ENCODE measurements around the gene PARD3B. TPM values are rescaled to one million over a fixed set of nuclear protein-coding genes. Genes with fewer than 3 reads are reported as not detected.

Gene PARD3B
- total and polyA plus RNA-seq, 2 of the 8 experiments (the other 6 are each of a cell fraction or from before 2014, with no cell fraction given), result 1.2 to 5.7 TPM

- Histone ChIP-seq H3K56ac (replicated peaks; ENCODE audit: insufficient read length, low read depth, low read length) (no peak overlapping the region), H2BK15ac (ENCODE audit: low read length) (no peak overlapping the region), H3K18ac (ENCODE audit: extremely low read depth, low read length) (no peak overlapping the region), H3K4ac (replicated peaks; ENCODE audit: insufficient read length, low read depth, low read length) (no peak overlapping the region), H2AFZ (ENCODE audit: low read length) (no peak overlapping the region), H2BK20ac (ENCODE audit: low read length) (no peak overlapping the region), H4K5ac (ENCODE audit: insufficient read length, low read depth, low read length) (no peak overlapping the region), H2BK12ac (ENCODE audit: low read depth, low read length) (no peak overlapping the region), H3K9ac (replicated peaks in 1 of 4; ENCODE audit: extremely low read depth in 1 of 4, low read depth in 3 of 4, low read length in 3 of 4) (no peak overlapping the region), H3K23me2 (ENCODE audit: low read depth, low read length) (no peaks in the 10 kb centered on the region), H3K36me3 (ENCODE audit: control insufficient read depth in 2 of 4, insufficient read depth in 4 of 4, low read length in 3 of 4) (no peaks in the 10 kb centered on the region), H3K14ac (ENCODE audit: insufficient read length) (no peak overlapping the region), H3K4me3 (ENCODE audit: extremely low read depth in 1 of 4, insufficient read depth in 2 of 4, low read depth in 3 of 4, low read length in 4 of 4) (no peak overlapping the region), H3K4me1 (replicated peaks in 1 of 4; ENCODE audit: control insufficient read depth in 3 of 4, insufficient read depth in 4 of 4, low read length in 3 of 4) (no peaks in the 10 kb centered on the region), H3K27ac (ENCODE audit: low read depth, low read length) (no peak overlapping the region), H3K79me2 (ENCODE audit: control insufficient read depth in 1 of 2, insufficient read depth in 2 of 2, low read length in 2 of 2) (no peaks in the 10 kb centered on the region), H3K27me3 (replicated peaks in 1 of 4; ENCODE audit: control insufficient read depth in 3 of 4, extremely low read depth in 1 of 4, insufficient read depth in 3 of 4, low read length in 3 of 4) (no peaks in the 10 kb centered on the region), H3K79me1 (ENCODE audit: low read depth, low read length) (no peaks in the 10 kb centered on the region), H4K8ac (ENCODE audit: extremely low read depth, insufficient read depth, low read length) (no peak overlapping the region), H2BK5ac (ENCODE audit: low read depth, low read length) (no peak overlapping the region), H3K9me3 (ENCODE audit: insufficient read depth in 2 of 2, low read depth in 1 of 2, low read length in 1 of 2) (0 out of 4 replicates have a peak, but pooled peaks cover 0 to 2% of the 10 kb centered on the region in 2 experiments), H4K20me1 (replicated peaks in 1 of 2; ENCODE audit: control insufficient read depth in 1 of 2, insufficient read depth in 2 of 2, low read length in 2 of 2) (no peaks in the 10 kb centered on the region), H3K4me2 (ENCODE audit: insufficient read depth in 1 of 2, low read depth in 2 of 2, low read length in 2 of 2) (no peak overlapping the region), H2BK120ac (replicated peaks; ENCODE audit: low read depth, low read length) (no peak overlapping the region), H4K91ac (replicated peaks; ENCODE audit: insufficient read length, low read length) (no peak overlapping the region), H3K23ac (ENCODE audit: insufficient read length) (no peak overlapping the region), H2AK5ac (ENCODE audit: low read depth, low read length) (no peak overlapping the region)
- POLR2A ChIA-PET (ENCODE audit: partially characterized antibody), result interaction anchor here (0.5 kb wide), 1 partner anchor 538 kb away, joined by 3 read pairs; no protein-coding TSS in a partner anchor
- FAIRE-seq, result no peak
- CTCF ChIA-PET (ENCODE audit: partially characterized antibody), result interaction anchor here (0.8 to 2.4 kb wide), 2 partner anchors 10 to 13 kb away, joined by 3 to 16 read pairs; no protein-coding TSS in a partner anchor
- no peak for DNase-seq (ENCODE audit: low read depth in 1 of 2, low spot score in 2 of 2)
- WGBS, 2 experiments (ENCODE audit: extremely low coverage in 1 of 2, insufficient coverage in 1 of 2, insufficient read length in 1 of 2, insufficient replicate concordance in 2 of 2, low coverage in 1 of 2, low lambda C conversion rate in 2 of 2, missing lambda C conversion rate in 1 of 2), result 88% methylated on average over 1 of the region's 1 CpG; no CpG with 5 or more reads in 1 of the 2 experiments
- TF ChIP-seq SP1 (IDR thresholded peaks at IDR 0.05; ENCODE audit: low read depth, low read length), result no peak
- no peak for TF ChIP-seq TBP (IDR thresholded peaks at IDR 0.05; ENCODE audit: low read depth, low read length)
- no peak for TF ChIP-seq PHF8 (conservative IDR thresholded peaks at IDR 0.05; ENCODE audit: low read depth, low read length)
- TF ChIP-seq CEBPB (IDR thresholded peaks at IDR 0.05; ENCODE audit: low read depth, low read length), result no peak
- TF ChIP-seq RFX5 (IDR thresholded peaks at IDR 0.05; ENCODE audit: borderline replicate concordance, low read depth, low read length), result no peak
- TF ChIP-seq SUZ12 (IDR thresholded peaks at IDR 0.05; ENCODE audit: low read length), result no peak
- TF ChIP-seq SP2 (IDR thresholded peaks at IDR 0.05; ENCODE audit: low read length), result no peak
- no peak for TF ChIP-seq RNF2 (IDR thresholded peaks at IDR 0.05; ENCODE audit: borderline replicate concordance, low read depth, low read length, missing control alignments, poor library complexity, severe bottlenecking)
- TF ChIP-seq TCF12 (IDR thresholded peaks at IDR 0.05; ENCODE audit: low read depth, low read length), result no peak
- no peak for TF ChIP-seq RXRA (IDR thresholded peaks at IDR 0.05; ENCODE audit: insufficient read depth, low read depth, low read length)
- no peak for TF ChIP-seq TAF1 (IDR thresholded peaks at IDR 0.05; ENCODE audit: low read depth, low read length)
- TF ChIP-seq POLR2A (IDR thresholded peaks at IDR 0.05; ENCODE audit: control extremely low read depth in 1 of 2, low read depth in 2 of 2, low read length in 2 of 2), result no peak
- TF ChIP-seq JUN (IDR thresholded peaks at IDR 0.05; ENCODE audit: low read depth, low read length), result no peak
- TF ChIP-seq CHD1 (IDR thresholded peaks at IDR 0.05; ENCODE audit: low read depth, low read length), result no peak
- TF ChIP-seq CHD2 (IDR thresholded peaks at IDR 0.05; ENCODE audit: low read length), result no peak
- TF ChIP-seq SRF (IDR thresholded peaks at IDR 0.05; ENCODE audit: low read depth, low read length), result no peak
- no peak for TF ChIP-seq ASH2L (IDR thresholded peaks at IDR 0.05; ENCODE audit: low read length)
These were observed 356.3 kb downstream of the PARD3B start for GRCh38 chr2:204901591-204901990.

Data from H1 (cell line).